Neural progenitor cell (in vitro differentiated cells): ENCODE data around the gene NKX2-4.

ENCODE experiments used
- EZH2 ChIP-seq: fragments of 200-600 bp; sonication (generic); IDR thresholded peaks from 2 replicates; pipeline ENCODE4 v1.6.1; 2017; ENCODE audit warnings: antibody characterized with exemption, mild to moderate bottlenecking, moderate library complexity
- TF ChIP-seq, protein P1 (sequence below): fragments of 200-600 bp; sonication (generic); IDR thresholded peaks from 2 replicates; pipeline ENCODE4 v1.5.1; 2017; ENCODE audit warnings: antibody characterized with exemption, mild to moderate bottlenecking

DNA sequence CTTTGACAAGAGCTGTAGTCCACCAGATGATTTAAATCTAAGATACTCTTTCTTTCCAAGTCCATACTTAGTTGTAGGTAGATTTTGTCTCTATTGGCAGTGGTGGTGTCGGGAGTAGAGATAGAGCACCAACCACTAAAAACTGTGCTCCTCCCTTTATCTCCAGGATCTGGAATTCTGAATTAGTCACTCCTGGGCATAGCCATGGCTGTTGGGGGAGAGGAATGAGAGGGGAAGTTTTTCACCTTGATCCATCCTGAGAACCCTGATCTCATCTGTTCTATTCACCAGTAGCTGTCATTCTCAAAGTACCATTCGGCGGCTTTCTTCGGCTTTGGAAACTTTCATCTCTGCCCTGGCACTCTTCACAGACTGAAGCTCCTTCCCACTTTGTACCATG, 35.6 kb upstream of the NKX2-4 start:
- TF ChIP-seq, protein P1, sequence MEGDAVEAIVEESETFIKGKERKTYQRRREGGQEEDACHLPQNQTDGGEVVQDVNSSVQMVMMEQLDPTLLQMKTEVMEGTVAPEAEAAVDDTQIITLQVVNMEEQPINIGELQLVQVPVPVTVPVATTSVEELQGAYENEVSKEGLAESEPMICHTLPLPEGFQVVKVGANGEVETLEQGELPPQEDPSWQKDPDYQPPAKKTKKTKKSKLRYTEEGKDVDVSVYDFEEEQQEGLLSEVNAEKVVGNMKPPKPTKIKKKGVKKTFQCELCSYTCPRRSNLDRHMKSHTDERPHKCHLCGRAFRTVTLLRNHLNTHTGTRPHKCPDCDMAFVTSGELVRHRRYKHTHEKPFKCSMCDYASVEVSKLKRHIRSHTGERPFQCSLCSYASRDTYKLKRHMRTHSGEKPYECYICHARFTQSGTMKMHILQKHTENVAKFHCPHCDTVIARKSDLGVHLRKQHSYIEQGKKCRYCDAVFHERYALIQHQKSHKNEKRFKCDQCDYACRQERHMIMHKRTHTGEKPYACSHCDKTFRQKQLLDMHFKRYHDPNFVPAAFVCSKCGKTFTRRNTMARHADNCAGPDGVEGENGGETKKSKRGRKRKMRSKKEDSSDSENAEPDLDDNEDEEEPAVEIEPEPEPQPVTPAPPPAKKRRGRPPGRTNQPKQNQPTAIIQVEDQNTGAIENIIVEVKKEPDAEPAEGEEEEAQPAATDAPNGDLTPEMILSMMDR: no peak
- TF ChIP-seq EZH2: no peak
